Keratinocyte (primary cell): Measurements from ENCODE around the gene SPRED2. TPM values are rescaled to one million over a fixed set of nuclear protein-coding genes. Genes with fewer than 3 reads are reported as not detected.

Source experiments
- DNase-seq: peaks from one replicate; pipeline ENCODE4 v3.0.0-alpha.2; 2011; ENCODE audit warnings: low read depth, missing footprints, low spot score
- FAIRE-seq: peaks from 2 replicates; lab custom pipeline; 2011; peaks lifted over from hg19 to GRCh38; lab: Jason Lieb, UNC
- H2AFZ ChIP-seq: 2 replicates; pipeline ENCODE4 v1.6.0; 2012; ENCODE audit warnings: low read length, control low read depth, inconsistent platforms; ENCODE audit not compliant: control insufficient read depth
- H3K27ac ChIP-seq: 2 replicates; pipeline ENCODE4 v1.5.1; 2011; ENCODE audit warnings: low read length; ENCODE audit not compliant: control insufficient read depth, insufficient read depth
- H3K27me3 ChIP-seq: 3 replicates; pipeline ENCODE4 v1.6.0; 2011; ENCODE audit warnings: low read length; ENCODE audit not compliant: control insufficient read depth, insufficient read depth; ENCODE audit errors: extremely low read depth
- H3K36me3 ChIP-seq, 2 experiments: 2 replicates in 1 of 2; 3 replicates in 1 of 2; pipeline ENCODE4 v1.5.1; 2011; ENCODE audit warnings: low read length in 2 of 2, mild to moderate bottlenecking in 1 of 2; ENCODE audit not compliant: control insufficient read depth in 2 of 2, insufficient read depth in 2 of 2; ENCODE audit errors: extremely low read depth in 1 of 2
- H3K4me1 ChIP-seq: 3 replicates; pipeline ENCODE4 v1.5.1; 2011; ENCODE audit warnings: low read length; ENCODE audit not compliant: control insufficient read depth, insufficient read depth; ENCODE audit errors: extremely low read depth
- H3K4me2 ChIP-seq: 3 replicates; pipeline ENCODE4 v1.6.0; 2011; ENCODE audit warnings: low read depth, low read length; ENCODE audit not compliant: control insufficient read depth, insufficient read depth; ENCODE audit errors: extremely low read depth
- H3K4me3 ChIP-seq, 3 experiments: fragments of 200-600 bp in 1 of 3; sonication (generic) in 1 of 3; 2 replicates in 2 of 3; 3 replicates in 1 of 3; pipeline ENCODE4 v1.5.1; 2011 to 2016; ENCODE audit warnings: low read length in 3 of 3, mild to moderate bottlenecking in 3 of 3, control low read depth in 2 of 3, inconsistent platforms in 1 of 3, low read depth in 1 of 3, mixed read lengths in 1 of 3, mixed run types in 1 of 3, moderate library complexity in 1 of 3; ENCODE audit not compliant: control insufficient read depth in 2 of 3, insufficient read depth in 2 of 3; ENCODE audit errors: extremely low read depth in 1 of 3
- H3K79me2 ChIP-seq: 2 replicates; pipeline ENCODE4 v1.6.0; 2012; ENCODE audit warnings: low read length; ENCODE audit not compliant: control insufficient read depth, insufficient read depth
- H3K9ac ChIP-seq: 3 replicates; pipeline ENCODE4 v1.6.0; 2011; ENCODE audit warnings: low read length; ENCODE audit not compliant: control insufficient read depth, insufficient read depth; ENCODE audit errors: extremely low read depth
- H3K9me1 ChIP-seq: 3 replicates; pipeline ENCODE4 v1.6.0; 2011; ENCODE audit warnings: low read length; ENCODE audit not compliant: control insufficient read depth, insufficient read depth; ENCODE audit errors: extremely low read depth
- H3K9me3 ChIP-seq: 2 replicates; pipeline ENCODE4 v1.5.1; 2012; ENCODE audit warnings: low read depth, low read length; ENCODE audit not compliant: control insufficient read depth
- H4K20me1 ChIP-seq: 3 replicates; pipeline ENCODE4 v1.6.0; 2011; ENCODE audit warnings: low read length; ENCODE audit not compliant: control insufficient read depth, insufficient read depth; ENCODE audit errors: extremely low read depth
- EZH2 ChIP-seq: IDR thresholded peaks from one replicate; pipeline ENCODE4 v1.6.1; 2012; ENCODE audit warnings: inconsistent platforms, mild to moderate bottlenecking, low read length, moderate library complexity
- dilution Hi-C: fragments of 300-500 bp; cut with MboI; formaldehyde crosslinking; loops from one replicate; pipeline ENCODE4 v1.7.0; 2020; ENCODE audit warnings: low sequenced_read_pairs; ENCODE audit not compliant: extremely low pct_ligation_motif_present
- polyA plus RNA-seq, 5 experiments: library from polyadenylated mRNA; depleted of rRNA in 3 of 5; stranded (reverse) in 3 of 5; stranded (forward) in 1 of 5; unstranded in 1 of 5; fragments of >200 nt; gene quantifications; 1 replicate in 1 of 5; 2 replicates in 3 of 5; 3 replicates in 1 of 5; pipeline versions ENCODE4 v1.2.1 to v1.2.3, GENCODE V29; 2011 to 2012; ENCODE audit warnings: missing spikeins in 2 of 5, low read depth in 1 of 5, low replicate concordance in 1 of 5
- TF ChIP-seq, protein P1 (sequence below), 3 experiments: IDR thresholded peaks in 1 of 3; conservative IDR thresholded peaks in 1 of 3; optimal IDR thresholded peaks in 1 of 3; 2 replicates in 2 of 3; 3 replicates in 1 of 3; pipeline versions ENCODE3 to v1.5.1; 2011; ENCODE audit warnings: low read length in 3 of 3, mild to moderate bottlenecking in 3 of 3, moderate library complexity in 2 of 3, control low read depth in 1 of 3, inconsistent platforms in 1 of 3; ENCODE audit not compliant: insufficient read depth in 2 of 3; ENCODE audit errors: extremely low read depth in 1 of 3

SPRED2 gene
- polyA plus RNA-seq, 1 donor (not counting 4 experiments of a cell fraction or from before 2014, with no cell fraction given) = 26.8 TPM

GRCh38 chr2:65296971-65297370 lies 135.4 kb downstream of the SPRED2 start:
- H2AFZ ChIP-seq = no peak overlapping the region
- dilution Hi-C loops = no loop called here
- H3K27ac ChIP-seq = no peak overlapping the region
- H3K9me1 ChIP-seq = no peaks in the 10 kb centered on the region
- no peak overlapping the region for H3K4me3 ChIP-seq
- H3K79me2 ChIP-seq = no peaks in the 10 kb centered on the region
- FAIRE-seq = no peak
- no peak overlapping the region for H3K9ac ChIP-seq
- TF ChIP-seq EZH2 = no peak
- TF ChIP-seq, protein P1, sequence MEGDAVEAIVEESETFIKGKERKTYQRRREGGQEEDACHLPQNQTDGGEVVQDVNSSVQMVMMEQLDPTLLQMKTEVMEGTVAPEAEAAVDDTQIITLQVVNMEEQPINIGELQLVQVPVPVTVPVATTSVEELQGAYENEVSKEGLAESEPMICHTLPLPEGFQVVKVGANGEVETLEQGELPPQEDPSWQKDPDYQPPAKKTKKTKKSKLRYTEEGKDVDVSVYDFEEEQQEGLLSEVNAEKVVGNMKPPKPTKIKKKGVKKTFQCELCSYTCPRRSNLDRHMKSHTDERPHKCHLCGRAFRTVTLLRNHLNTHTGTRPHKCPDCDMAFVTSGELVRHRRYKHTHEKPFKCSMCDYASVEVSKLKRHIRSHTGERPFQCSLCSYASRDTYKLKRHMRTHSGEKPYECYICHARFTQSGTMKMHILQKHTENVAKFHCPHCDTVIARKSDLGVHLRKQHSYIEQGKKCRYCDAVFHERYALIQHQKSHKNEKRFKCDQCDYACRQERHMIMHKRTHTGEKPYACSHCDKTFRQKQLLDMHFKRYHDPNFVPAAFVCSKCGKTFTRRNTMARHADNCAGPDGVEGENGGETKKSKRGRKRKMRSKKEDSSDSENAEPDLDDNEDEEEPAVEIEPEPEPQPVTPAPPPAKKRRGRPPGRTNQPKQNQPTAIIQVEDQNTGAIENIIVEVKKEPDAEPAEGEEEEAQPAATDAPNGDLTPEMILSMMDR (optimal IDR thresholded peaks at IDR 0.05 in 1 of 3, IDR thresholded peaks at IDR 0.05 in 1 of 3, conservative IDR thresholded peaks at IDR 0.05 in 1 of 3; ENCODE audit: extremely low read depth in 1 of 3, insufficient read depth in 2 of 3, low read length in 3 of 3) = no peak
- H3K36me3 ChIP-seq = no peaks in the 10 kb centered on the region
- no peaks in the 10 kb centered on the region for H3K9me3 ChIP-seq
- no peaks in the 10 kb centered on the region for H4K20me1 ChIP-seq
- H3K27me3 ChIP-seq = no peaks in the 10 kb centered on the region
- DNase-seq = no peak
- peaks cover 27% of the 10 kb centered on the region for H3K4me1 ChIP-seq
- H3K4me2 ChIP-seq = no peak overlapping the region

DNA sequence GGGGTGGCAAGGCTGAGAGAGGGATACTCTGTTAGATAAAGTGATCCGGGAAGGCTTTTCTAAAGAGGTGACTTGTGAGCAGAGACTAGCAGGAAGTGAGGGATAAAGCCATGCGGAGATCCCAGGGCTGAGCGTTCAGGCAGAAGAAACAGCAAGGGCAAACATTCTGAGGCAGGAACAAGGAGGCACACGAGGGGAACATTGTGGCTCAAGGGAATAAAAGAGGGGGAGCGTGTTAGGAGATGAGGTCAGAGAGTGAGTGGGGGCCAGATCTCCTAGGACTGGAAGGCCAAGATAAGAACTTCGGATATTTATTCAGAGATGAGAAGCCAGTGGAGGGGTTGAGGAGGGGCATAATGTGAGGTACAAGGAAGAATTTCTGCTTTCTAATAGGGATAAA lies 137.7 kb downstream of the SPRED2 start:
- H3K27ac ChIP-seq = no peak overlapping the region
- H3K27me3 ChIP-seq = no peaks in the 10 kb centered on the region
- dilution Hi-C loops = no loop called here
- DNase-seq (no peak), FAIRE-seq (no peak)
- peaks cover 20% of the 10 kb centered on the region for H3K4me1 ChIP-seq
- no peak overlapping the region for H3K4me2 ChIP-seq
- H3K36me3 ChIP-seq = no peaks in the 10 kb centered on the region
- no peak for TF ChIP-seq EZH2
- TF ChIP-seq, protein P1 (optimal IDR thresholded peaks at IDR 0.05 in 1 of 3, IDR thresholded peaks at IDR 0.05 in 1 of 3, conservative IDR thresholded peaks at IDR 0.05 in 1 of 3; ENCODE audit: extremely low read depth in 1 of 3, insufficient read depth in 2 of 3, low read length in 3 of 3) = no peak
- H3K9me1 ChIP-seq = no peaks in the 10 kb centered on the region
- no peak overlapping the region for H3K9ac ChIP-seq
- no peaks in the 10 kb centered on the region for H3K9me3 ChIP-seq
- no peaks in the 10 kb centered on the region for H3K79me2 ChIP-seq
- H3K4me3 ChIP-seq = no peak overlapping the region
- no peak overlapping the region for H2AFZ ChIP-seq
- H4K20me1 ChIP-seq = no peaks in the 10 kb centered on the region
